HepG2 (cell line): Measurements from ENCODE around the gene C6orf62. TPM values are rescaled to one million over a fixed set of nuclear protein-coding genes. Genes with fewer than 3 reads are reported as not detected.

ENCODE experiments used
- EEA1 ChIP-seq: sonication (generic); formaldehyde crosslinking; IDR thresholded peaks from 2 replicates; pipeline ENCODE4 v1.5.1; 2020; ENCODE audit warnings: mild to moderate bottlenecking, missing genetic modification reagents, borderline replicate concordance
- KDM1A ChIP-seq: IDR thresholded peaks from 2 replicates; pipeline ENCODE4 v1.6.1; 2016; ENCODE audit warnings: missing compliant biosample characterization
- KLF16 ChIP-seq, 2 experiments: sonication (generic) in 1 of 2; formaldehyde crosslinking in 1 of 2; IDR thresholded peaks; 2 replicates each; pipeline versions ENCODE4 v1.6.1 to v1.8.0; 2016 to 2023; ENCODE audit warnings: missing genetic modification reagents in 2 of 2, missing compliant biosample characterization in 1 of 2
- POLR2A ChIP-seq, 2 experiments: IDR thresholded peaks; 2 replicates each; pipeline ENCODE4 v1.6.1; 2011; ENCODE audit warnings: low read depth in 2 of 2, low read length in 2 of 2, mild to moderate bottlenecking in 1 of 2, moderate library complexity in 1 of 2; ENCODE audit not compliant: insufficient read depth in 1 of 2
- RFX1 ChIP-seq: fragments of 450-650 bp; IDR thresholded peaks from 2 replicates; pipeline ENCODE4 v1.6.1; 2017
- RFXAP ChIP-seq: sonication (generic); formaldehyde crosslinking; IDR thresholded peaks from 2 replicates; pipeline ENCODE4 v1.4.0; 2020; ENCODE audit warnings: missing genetic modification reagents, borderline replicate concordance
- RXRA ChIP-seq: sonication (generic); formaldehyde crosslinking; IDR thresholded peaks from 2 replicates; pipeline ENCODE4 v1.5.1; 2020; ENCODE audit warnings: missing genetic modification reagents
- SPEN ChIP-seq: sonication (generic); formaldehyde crosslinking; IDR thresholded peaks from 2 replicates; pipeline ENCODE4 v1.5.1; 2020; ENCODE audit warnings: low read depth, mild to moderate bottlenecking, missing genetic modification reagents
- ZC3H13 ChIP-seq: sonication (generic); formaldehyde crosslinking; IDR thresholded peaks from 2 replicates; pipeline ENCODE4 v1.8.1; 2023; ENCODE audit warnings: mild to moderate bottlenecking, missing genetic modification reagents, moderate library complexity
- ZFP37 ChIP-seq: sonication (generic); formaldehyde crosslinking; IDR thresholded peaks from 2 replicates; pipeline ENCODE4 v1.4.0; 2020; ENCODE audit warnings: missing genetic modification reagents, borderline replicate concordance
- ZNF337 ChIP-seq: sonication (generic); formaldehyde crosslinking; IDR thresholded peaks from 2 replicates; pipeline ENCODE4 v1.5.1; 2020; ENCODE audit warnings: missing genetic modification reagents, low read depth, mild to moderate bottlenecking, borderline replicate concordance
- ZNF543 ChIP-seq: sonication (generic); formaldehyde crosslinking; IDR thresholded peaks from 2 replicates; pipeline ENCODE4 v1.4.0; 2020; ENCODE audit warnings: mild to moderate bottlenecking, missing genetic modification reagents
- ZNF891 ChIP-seq: sonication (generic); formaldehyde crosslinking; IDR thresholded peaks from 2 replicates; pipeline ENCODE4 v1.5.0; 2020; ENCODE audit warnings: mild to moderate bottlenecking, missing genetic modification reagents
- polyA plus RNA-seq, 8 experiments: library from polyadenylated mRNA; depleted of rRNA in 3 of 8; stranded (reverse) in 7 of 8; unstranded in 1 of 8; fragments of >200 nt; fragmentation: Illumina TruSeq in 4 of 8; extraction: Trizol in 4 of 8; gene quantifications; 2 replicates each; pipeline versions ENCODE4 v1.2.1 to v1.2.3, GENCODE V29; 2011 to 2016; ENCODE audit warnings: low read depth in 4 of 8, missing spikeins in 1 of 8, mixed read lengths in 1 of 8; ENCODE audit not compliant: insufficient read depth in 1 of 8
- total RNA-seq, 5 experiments: library from RNA; depleted of rRNA; stranded (reverse); fragments of >200 nt; fragmentation: Illumina TruSeq; extraction: Trizol; gene quantifications; 2 replicates each; pipeline ENCODE4 v1.2.3, GENCODE V29; 2016; ENCODE audit warnings: low read depth in 1 of 5
- TF ChIP-seq, protein P1 (sequence below): sonication (generic); formaldehyde crosslinking; IDR thresholded peaks from 2 replicates; pipeline ENCODE4 v1.8.1; 2022; ENCODE audit warnings: low read depth, mild to moderate bottlenecking, missing genetic modification reagents
- TF ChIP-seq, protein P2 (sequence below): sonication (generic); formaldehyde crosslinking; IDR thresholded peaks from 2 replicates; pipeline ENCODE4 v1.5.0; 2020; ENCODE audit warnings: missing genetic modification reagents
- TF ChIP-seq, protein P3 (sequence below), 2 experiments: sonication (generic) in 1 of 2; formaldehyde crosslinking in 1 of 2; IDR thresholded peaks; 2 replicates each; pipeline versions ENCODE4 v1.4.0 to v1.6.1; 2018 to 2020; ENCODE audit warnings: missing genetic modification reagents in 2 of 2, borderline replicate concordance in 1 of 2, low read depth in 1 of 2, mild to moderate bottlenecking in 1 of 2, missing biosample characterization in 1 of 2
- TF ChIP-seq, protein P4 (sequence below): sonication (generic); formaldehyde crosslinking; IDR thresholded peaks from 2 replicates; pipeline ENCODE4 v1.8.1; 2023; ENCODE audit warnings: mild to moderate bottlenecking, missing genetic modification reagents
- TF ChIP-seq, protein P5 (sequence below): sonication (generic); formaldehyde crosslinking; IDR thresholded peaks from 2 replicates; pipeline ENCODE4 v1.4.0; 2020; ENCODE audit warnings: missing genetic modification reagents

C6orf62 gene
- total and polyA plus RNA-seq, 2 of the 13 experiments (the other 11 are each of a cell fraction or from before 2014, with no cell fraction given), result 54.8 to 90.4 TPM

DNA sequence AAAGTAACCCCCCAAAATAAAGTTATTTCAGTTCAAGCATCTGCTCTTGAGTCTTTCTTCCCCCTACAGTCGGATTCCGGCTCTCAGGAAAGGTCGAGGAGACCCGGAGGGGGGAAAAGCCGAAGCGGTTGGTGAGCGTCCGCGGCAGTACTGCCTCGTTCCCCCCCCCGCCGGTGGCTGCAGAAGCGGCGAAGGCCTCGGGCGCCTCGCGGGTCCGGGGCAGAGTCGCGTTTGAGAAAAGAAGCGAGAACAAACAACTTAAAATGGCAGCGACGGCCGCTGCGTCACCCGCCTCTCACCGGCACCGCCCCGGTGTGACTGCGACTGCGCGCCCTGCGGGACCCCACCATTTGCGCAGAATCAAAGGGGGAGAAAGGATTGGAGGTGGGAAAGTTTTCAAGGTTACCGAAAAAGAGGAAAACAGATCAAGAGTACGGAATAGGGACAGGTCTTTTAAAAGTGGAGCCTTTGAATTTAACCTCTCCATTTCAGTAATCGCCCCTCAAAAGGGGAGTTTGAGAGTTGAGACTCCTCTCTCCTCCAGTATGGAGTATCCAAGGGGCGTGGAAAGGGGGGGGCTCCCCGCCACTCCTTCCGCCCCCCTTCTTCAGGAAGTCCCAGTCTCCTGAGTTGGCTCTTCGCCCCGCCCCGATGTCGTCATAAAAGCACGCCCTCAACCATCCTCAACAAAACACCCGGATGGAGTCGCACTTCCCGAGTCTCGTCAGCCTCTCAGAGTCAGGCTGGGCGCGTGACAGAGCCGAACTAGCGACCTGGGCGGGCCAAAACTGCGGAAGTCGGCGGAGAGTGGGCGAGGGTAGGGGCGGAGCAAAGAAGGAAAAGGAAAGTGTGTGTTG is 1.9 kb upstream of the C6orf62 start (continued):
- TF ChIP-seq ZNF891 (CRISPR knock-in tag) (0 out of 2 replicates have a peak, but pooled peaks have one; percentile 3), ZFP37 (CRISPR knock-in tag) (peak; percentile 90; the same call in 1 of the 2 replicates), ZNF337 (CRISPR knock-in tag) (peak; percentile 66; the same call in 1 of the 2 replicates), RFX1 (no peak), KLF16 (CRISPR knock-in tag; IDR thresholded peaks at IDR 0.05) (peak in 1 of 2 experiments; percentile 66; a peak in 2 of 4 replicates), KDM1A (no peak), ZNF543 (no peak; the same call in 1 of the 2 replicates), RFXAP (peak; percentile 52; the same call in 1 of the 2 replicates), SPEN (peak; percentile 72), POLR2A (IDR thresholded peaks at IDR 0.05; ENCODE audit: insufficient read depth in 1 of 2, low read depth in 2 of 2, low read length in 2 of 2) (peak; percentile 98), ZC3H13 (CRISPR knock-in tag) (peak; percentile 81; the same call in 1 of the 2 replicates), EEA1 (CRISPR knock-in tag) (0 out of 2 replicates have a peak, but pooled peaks have one; percentile 21), RXRA (CRISPR knock-in tag) (no peak)
- TF ChIP-seq, protein P1, sequence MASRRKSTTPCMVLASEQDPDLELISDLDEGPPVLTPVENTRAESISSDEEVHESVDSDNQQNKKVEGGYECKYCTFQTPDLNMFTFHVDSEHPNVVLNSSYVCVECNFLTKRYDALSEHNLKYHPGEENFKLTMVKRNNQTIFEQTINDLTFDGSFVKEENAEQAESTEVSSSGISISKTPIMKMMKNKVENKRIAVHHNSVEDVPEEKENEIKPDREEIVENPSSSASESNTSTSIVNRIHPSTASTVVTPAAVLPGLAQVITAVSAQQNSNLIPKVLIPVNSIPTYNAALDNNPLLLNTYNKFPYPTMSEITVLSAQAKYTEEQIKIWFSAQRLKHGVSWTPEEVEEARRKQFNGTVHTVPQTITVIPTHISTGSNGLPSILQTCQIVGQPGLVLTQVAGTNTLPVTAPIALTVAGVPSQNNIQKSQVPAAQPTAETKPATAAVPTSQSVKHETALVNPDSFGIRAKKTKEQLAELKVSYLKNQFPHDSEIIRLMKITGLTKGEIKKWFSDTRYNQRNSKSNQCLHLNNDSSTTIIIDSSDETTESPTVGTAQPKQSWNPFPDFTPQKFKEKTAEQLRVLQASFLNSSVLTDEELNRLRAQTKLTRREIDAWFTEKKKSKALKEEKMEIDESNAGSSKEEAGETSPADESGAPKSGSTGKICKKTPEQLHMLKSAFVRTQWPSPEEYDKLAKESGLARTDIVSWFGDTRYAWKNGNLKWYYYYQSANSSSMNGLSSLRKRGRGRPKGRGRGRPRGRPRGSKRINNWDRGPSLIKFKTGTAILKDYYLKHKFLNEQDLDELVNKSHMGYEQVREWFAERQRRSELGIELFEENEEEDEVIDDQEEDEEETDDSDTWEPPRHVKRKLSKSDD (CRISPR knock-in tag), result no peak
- TF ChIP-seq, protein P2, sequence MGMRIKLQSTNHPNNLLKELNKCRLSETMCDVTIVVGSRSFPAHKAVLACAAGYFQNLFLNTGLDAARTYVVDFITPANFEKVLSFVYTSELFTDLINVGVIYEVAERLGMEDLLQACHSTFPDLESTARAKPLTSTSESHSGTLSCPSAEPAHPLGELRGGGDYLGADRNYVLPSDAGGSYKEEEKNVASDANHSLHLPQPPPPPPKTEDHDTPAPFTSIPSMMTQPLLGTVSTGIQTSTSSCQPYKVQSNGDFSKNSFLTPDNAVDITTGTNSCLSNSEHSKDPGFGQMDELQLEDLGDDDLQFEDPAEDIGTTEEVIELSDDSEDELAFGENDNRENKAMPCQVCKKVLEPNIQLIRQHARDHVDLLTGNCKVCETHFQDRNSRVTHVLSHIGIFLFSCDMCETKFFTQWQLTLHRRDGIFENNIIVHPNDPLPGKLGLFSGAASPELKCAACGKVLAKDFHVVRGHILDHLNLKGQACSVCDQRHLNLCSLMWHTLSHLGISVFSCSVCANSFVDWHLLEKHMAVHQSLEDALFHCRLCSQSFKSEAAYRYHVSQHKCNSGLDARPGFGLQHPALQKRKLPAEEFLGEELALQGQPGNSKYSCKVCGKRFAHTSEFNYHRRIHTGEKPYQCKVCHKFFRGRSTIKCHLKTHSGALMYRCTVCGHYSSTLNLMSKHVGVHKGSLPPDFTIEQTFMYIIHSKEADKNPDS (CRISPR knock-in tag), result no peak
- TF ChIP-seq, protein P3, sequence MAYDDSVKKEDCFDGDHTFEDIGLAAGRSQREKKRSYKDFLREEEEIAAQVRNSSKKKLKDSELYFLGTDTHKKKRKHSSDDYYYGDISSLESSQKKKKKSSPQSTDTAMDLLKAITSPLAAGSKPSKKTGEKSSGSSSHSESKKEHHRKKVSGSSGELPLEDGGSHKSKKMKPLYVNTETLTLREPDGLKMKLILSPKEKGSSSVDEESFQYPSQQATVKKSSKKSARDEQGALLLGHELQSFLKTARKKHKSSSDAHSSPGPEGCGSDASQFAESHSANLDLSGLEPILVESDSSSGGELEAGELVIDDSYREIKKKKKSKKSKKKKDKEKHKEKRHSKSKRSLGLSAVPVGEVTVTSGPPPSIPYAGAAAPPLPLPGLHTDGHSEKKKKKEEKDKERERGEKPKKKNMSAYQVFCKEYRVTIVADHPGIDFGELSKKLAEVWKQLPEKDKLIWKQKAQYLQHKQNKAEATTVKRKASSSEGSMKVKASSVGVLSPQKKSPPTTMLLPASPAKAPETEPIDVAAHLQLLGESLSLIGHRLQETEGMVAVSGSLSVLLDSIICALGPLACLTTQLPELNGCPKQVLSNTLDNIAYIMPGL (CRISPR knock-in tag; IDR thresholded peaks at IDR 0.05; ENCODE audit: borderline replicate concordance in 1 of 2, low read depth in 1 of 2), result peak in 1 of 2 experiments; percentile 81; a peak in 2 of 4 replicates
- TF ChIP-seq, protein P4, sequence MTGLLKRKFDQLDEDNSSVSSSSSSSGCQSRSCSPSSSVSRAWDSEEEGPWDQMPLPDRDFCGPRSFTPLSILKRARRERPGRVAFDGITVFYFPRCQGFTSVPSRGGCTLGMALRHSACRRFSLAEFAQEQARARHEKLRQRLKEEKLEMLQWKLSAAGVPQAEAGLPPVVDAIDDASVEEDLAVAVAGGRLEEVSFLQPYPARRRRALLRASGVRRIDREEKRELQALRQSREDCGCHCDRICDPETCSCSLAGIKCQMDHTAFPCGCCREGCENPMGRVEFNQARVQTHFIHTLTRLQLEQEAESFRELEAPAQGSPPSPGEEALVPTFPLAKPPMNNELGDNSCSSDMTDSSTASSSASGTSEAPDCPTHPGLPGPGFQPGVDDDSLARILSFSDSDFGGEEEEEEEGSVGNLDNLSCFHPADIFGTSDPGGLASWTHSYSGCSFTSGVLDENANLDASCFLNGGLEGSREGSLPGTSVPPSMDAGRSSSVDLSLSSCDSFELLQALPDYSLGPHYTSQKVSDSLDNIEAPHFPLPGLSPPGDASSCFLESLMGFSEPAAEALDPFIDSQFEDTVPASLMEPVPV (CRISPR knock-in tag), result no peak; the same call in 1 of the 2 replicates
- TF ChIP-seq, protein P5, sequence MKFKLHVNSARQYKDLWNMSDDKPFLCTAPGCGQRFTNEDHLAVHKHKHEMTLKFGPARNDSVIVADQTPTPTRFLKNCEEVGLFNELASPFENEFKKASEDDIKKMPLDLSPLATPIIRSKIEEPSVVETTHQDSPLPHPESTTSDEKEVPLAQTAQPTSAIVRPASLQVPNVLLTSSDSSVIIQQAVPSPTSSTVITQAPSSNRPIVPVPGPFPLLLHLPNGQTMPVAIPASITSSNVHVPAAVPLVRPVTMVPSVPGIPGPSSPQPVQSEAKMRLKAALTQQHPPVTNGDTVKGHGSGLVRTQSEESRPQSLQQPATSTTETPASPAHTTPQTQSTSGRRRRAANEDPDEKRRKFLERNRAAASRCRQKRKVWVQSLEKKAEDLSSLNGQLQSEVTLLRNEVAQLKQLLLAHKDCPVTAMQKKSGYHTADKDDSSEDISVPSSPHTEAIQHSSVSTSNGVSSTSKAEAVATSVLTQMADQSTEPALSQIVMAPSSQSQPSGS (CRISPR knock-in tag), result peak; percentile 13; the same call in 1 of the 2 replicates
